Measurements from ENCODE around the gene SLC22A12.

DNA sequence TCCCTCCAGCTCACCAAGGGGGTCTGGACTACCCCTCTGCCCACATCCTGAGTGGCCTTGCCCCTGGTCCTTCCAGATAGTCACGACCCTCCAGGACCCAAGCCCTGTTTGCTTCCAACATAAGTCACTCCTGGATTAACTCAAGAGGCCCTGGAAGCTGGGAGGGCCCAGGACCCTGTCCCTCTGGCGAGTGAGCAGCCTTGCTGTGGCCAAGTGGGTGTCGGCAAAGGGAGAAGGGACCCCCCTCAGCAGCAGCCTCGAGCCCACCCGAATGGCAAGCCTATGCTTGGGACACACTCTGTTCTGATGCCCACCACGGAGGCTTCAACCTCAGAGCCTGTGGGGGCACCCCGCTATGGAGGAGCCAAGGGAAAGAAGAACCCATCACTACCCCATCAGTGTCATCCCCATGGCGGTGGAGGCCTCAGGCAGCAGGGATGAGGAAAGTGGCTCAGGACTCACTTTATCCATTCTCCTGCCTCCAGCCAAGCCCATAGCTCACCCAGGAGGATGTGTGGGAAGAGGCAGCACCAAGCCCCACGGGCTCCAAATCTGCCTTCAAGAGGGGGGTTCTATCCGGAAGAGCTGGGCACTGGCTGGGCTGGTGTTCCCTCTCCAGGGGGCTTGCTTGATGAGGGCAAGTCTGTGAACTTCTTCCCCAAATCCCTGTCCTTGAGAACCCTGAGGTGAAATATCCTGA is 12.5 kb downstream of the SLC22A12 start:
- TF ChIP-seq POLR2A (IDR thresholded peaks at IDR 0.05; ENCODE audit: low read length) (no peak), GATA1 (IDR thresholded peaks at IDR 0.05; ENCODE audit: low read depth, low read length) (no peak)

All from erythroblast (primary cell).